Dendritic cell treated with granulocyte-macrophage colony-stimulating factor and Interleukin-4, amounts not matched to agents 40 ng/mL and 50 ng/mL, for 4 days (primary cell): Measurements from ENCODE around the gene C3orf18.

ENCODE experiments used
- H3K27ac Mint-ChIP-seq: one replicate; pipeline ENCODE4 v1.8.0; 2022; ENCODE audit warnings: mild to moderate bottlenecking, mixed read lengths
- H3K27me3 Mint-ChIP-seq: one replicate; pipeline ENCODE4 v1.8.0; 2022; ENCODE audit warnings: mild to moderate bottlenecking, mixed read lengths
- H3K36me3 Mint-ChIP-seq: one replicate; pipeline ENCODE4 v1.8.0; 2022; ENCODE audit warnings: low read depth, mixed read lengths
- H3K4me1 Mint-ChIP-seq: one replicate; pipeline ENCODE4 v1.8.0; 2022; ENCODE audit warnings: low read depth, mixed read lengths
- H3K4me3 Mint-ChIP-seq: one replicate; pipeline ENCODE4 v1.8.0; 2022; ENCODE audit warnings: mild to moderate bottlenecking, moderate library complexity, mixed read lengths
- H3K9me3 Mint-ChIP-seq: one replicate; pipeline ENCODE4 v1.8.0; 2022; ENCODE audit warnings: mixed read lengths
- intact Hi-C: fragments of 100-400 bp; cut with micrococcal nuclease; formaldehyde crosslinking; loops from one replicate; pipeline ENCODE4 v1.15.0; 2022

Gene C3orf18

DNA sequence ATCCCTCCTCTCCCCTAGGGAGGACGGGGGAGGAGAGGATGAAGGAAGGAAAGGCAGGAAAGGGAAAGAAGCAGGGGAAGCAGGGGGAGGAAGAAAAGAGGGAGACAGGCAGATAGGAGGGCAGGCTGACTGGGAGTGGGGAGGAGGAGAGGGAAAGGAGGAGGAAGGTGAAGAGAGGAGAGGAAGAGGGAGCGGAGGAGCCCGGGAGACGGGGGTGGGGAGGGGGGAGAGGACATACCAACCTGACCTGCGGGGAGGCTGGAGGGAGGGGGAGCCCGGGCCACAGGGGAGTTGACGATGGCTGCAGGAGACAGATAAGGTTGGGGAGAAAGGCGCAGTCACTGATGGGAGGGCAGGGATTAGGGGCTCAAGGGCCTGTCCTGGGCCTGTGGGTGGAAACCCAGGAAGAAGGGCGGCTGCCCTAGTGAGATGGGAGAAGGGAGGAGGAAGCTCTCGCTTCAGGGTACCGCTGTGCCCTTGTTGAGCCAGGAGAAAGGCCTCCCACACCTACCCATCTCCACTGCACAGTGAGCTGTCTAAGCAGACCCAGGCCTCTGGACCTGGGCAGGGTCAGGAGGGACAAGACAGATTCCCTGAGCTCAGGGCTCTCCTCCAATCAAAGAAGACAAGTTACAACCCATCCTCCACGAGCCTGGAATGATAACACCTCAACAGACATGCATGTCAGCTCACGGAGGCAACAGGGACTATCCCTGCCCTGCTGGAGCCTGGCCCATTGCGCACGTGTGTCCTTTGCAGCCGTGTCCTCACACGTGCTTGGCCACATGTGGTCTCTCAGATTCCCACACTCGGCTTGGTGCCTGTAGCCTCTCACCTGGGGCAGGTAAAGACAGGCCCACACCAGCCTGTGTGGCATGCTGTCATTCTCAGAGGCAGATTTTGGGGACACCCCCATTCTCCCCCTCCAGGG is 27.9 kb downstream of the C3orf18 start:
- H3K4me3 Mint-ChIP-seq = no peak overlapping the region
- peaks cover 48% of the 10 kb centered on the region for H3K27me3 Mint-ChIP-seq
- no peaks in the 10 kb centered on the region for H3K36me3 Mint-ChIP-seq
- no peak overlapping the region for H3K27ac Mint-ChIP-seq
- H3K4me1 Mint-ChIP-seq = peaks cover 7% of the 10 kb centered on the region
- no peaks in the 10 kb centered on the region for H3K9me3 Mint-ChIP-seq
- intact Hi-C loops = no loop called here

DNA sequence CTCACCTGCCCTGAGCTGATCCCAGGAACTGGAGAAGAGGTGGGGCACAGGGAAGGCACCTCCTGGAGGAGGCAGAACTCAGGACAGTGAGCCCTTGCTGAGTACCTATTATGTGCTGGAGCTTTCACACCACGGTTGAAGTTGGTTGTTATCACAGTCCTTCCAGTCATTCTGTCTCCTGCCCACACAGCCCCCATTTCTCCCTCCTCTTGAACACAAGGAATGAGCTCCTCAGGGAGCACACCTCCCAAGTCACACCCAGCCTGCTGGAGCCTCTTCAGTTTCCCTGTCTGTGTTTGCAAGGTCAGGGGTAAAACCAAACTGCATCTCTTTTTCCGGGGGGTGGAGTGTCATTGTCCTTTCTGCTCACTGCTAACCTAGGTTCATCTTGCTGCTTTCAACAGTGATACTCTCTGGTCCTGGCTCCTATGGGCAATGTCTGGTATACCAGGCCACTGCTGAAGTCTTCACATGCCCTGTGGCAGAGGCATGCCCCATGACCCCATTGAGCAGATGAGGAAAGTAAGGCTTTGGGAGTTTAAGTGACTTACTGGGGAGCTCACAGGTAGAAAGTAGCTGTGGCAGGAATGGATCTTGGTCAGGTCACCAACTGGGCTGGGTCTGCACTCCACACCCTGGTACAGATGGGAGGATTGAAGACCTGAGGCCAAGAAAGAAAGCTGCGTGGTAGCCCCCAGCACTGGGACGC is 30.0 kb downstream of the C3orf18 start:
- Mint-ChIP-seq H3K36me3 (no peaks in the 10 kb centered on the region), H3K9me3 (no peaks in the 10 kb centered on the region), H3K27me3 (peaks cover 63% of the 10 kb centered on the region), H3K4me1 (peaks cover 7% of the 10 kb centered on the region), H3K27ac (no peak overlapping the region), H3K4me3 (no peak overlapping the region)
- intact Hi-C loops = no loop called here

DNA sequence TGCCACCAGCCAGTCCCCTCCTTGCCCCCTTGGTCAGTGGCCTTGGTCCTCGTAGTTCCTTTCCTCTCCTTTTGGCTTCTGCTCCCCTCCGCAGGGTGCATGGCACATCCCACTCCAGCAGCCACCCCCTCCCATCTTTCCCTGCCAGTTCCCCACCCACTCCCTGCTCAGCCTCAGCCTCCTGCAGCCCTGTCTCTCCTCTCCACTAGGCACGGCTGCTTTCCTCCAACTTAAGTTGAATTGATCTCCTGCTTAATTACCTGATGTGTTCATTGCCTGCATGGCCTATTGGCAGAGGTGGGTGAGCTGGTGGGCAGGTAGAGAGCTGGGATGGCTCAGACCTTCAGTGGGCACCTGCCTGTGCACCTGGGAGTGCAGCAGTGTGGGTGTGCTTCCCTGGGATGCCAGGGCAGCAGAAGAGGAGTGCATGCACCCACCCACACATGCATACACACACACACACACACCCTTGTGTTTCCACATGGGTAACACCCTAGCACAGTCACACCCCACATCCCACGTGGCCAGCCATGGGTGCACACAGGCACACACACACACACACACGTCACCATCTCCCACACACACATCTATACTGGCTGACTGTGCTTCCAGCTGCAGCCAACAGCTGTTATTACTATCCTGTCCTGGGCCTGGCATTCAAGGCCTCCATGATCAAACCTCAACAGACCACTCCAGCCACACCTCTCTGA is 30.9 kb downstream of the C3orf18 start:
- Mint-ChIP-seq H3K36me3 (no peaks in the 10 kb centered on the region), H3K4me3 (no peak overlapping the region), H3K27ac (no peak overlapping the region), H3K27me3 (peaks cover 69% of the 10 kb centered on the region), H3K9me3 (no peaks in the 10 kb centered on the region), H3K4me1 (peaks cover 7% of the 10 kb centered on the region)
- intact Hi-C loops = no loop called here

DNA sequence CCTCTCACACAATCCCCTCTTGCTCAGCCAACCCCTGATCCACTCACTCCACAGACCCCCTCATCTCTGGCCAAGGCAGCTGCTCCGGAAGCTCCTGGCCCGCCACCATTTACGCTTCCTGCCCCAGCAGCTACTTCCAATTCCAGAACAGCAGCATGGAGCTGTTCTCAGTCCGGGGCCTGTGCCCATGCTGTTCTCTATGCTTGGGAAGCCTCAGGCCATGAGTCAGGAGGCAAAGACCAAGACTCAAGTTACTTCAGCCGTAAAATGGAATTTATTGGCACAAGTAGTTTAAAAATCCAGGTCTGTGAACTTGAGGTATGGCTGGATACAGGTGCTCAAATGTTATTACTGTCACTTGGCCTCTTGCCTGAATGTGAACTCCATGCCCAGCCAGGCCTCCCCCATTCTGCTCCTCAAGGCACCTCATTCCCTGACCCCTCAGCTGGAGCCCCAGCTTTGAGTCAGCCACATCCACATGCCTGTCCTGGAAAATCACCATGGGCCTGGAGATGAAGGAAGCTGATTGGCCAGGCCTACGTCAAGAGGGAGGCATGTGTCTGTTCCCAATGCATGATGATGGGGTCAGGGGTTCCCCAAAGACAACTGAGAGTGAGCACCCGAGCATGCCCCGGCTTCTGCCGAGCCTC is 32.7 kb downstream of the C3orf18 start:
- intact Hi-C loops = no loop called here
- no peak overlapping the region for H3K4me3 Mint-ChIP-seq
- peaks cover 8% of the 10 kb centered on the region for H3K4me1 Mint-ChIP-seq
- no peak overlapping the region for H3K27ac Mint-ChIP-seq
- no peaks in the 10 kb centered on the region for H3K36me3 Mint-ChIP-seq
- no peaks in the 10 kb centered on the region for H3K9me3 Mint-ChIP-seq
- peaks cover 77% of the 10 kb centered on the region for H3K27me3 Mint-ChIP-seq

DNA sequence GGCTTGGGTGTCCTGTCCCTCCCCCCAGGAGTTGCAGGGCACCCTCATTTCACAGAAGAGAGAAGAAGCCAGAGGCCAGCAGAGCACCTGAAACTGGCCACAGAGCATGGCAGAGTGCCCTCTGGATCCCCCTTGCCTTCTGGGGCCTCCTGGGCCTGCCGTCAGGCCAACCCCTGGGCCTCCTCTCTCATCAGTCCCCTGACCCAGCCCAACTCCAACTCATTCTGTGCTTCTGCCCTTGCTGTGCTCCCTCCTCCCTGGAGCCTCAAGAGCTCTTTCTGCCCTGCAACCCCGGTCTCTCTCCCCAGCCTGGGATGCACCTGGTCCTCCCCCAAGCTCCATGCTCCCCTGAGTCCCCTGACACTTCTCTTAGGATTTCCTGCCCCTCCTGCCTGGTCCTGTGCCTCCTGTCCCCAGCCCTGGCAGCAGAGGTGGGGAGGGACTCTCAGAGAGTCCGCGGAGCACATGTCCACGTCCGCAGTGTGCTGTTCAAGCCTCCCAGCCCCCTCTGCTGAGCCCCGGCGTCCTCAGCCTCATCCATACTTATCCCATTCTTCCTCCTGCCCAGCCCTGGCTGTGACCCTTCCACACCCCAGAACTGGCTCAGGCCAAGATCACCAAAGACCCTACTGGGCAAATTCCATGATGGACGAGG is 33.6 kb downstream of the C3orf18 start:
- no peak overlapping the region for H3K4me3 Mint-ChIP-seq
- no peak overlapping the region for H3K27ac Mint-ChIP-seq
- intact Hi-C loops = no loop called here
- H3K27me3 Mint-ChIP-seq = peaks cover 75% of the 10 kb centered on the region
- H3K4me1 Mint-ChIP-seq = peaks cover 12% of the 10 kb centered on the region
- H3K9me3 Mint-ChIP-seq = no peaks in the 10 kb centered on the region
- H3K36me3 Mint-ChIP-seq = no peaks in the 10 kb centered on the region

DNA sequence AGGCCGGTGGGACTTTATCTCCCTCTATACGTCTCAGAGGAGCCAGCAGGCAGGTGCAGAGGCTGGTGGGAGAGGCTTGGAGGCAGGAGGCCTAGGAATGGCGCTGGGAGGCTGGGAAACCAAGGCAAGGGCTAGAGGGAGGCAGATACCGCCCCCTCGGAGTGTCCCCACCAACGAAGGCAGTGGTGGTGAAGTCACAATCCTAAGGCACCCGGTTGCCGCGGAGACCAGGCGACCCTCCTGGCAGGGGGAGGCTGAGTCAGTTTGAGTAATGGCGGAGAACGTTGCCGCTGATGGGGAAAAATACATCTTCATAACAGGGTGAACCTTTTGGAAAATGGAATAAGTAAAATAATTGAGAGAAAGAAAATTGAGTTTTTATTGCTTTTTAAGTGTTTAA is 34.2 kb downstream of the C3orf18 start:
- Mint-ChIP-seq H3K36me3 (no peaks in the 10 kb centered on the region), H3K4me3 (no peak overlapping the region), H3K27me3 (peaks cover 72% of the 10 kb centered on the region), H3K4me1 (peaks cover 18% of the 10 kb centered on the region), H3K9me3 (no peaks in the 10 kb centered on the region), H3K27ac (no peak overlapping the region)
- intact Hi-C loops = no loop called here

DNA sequence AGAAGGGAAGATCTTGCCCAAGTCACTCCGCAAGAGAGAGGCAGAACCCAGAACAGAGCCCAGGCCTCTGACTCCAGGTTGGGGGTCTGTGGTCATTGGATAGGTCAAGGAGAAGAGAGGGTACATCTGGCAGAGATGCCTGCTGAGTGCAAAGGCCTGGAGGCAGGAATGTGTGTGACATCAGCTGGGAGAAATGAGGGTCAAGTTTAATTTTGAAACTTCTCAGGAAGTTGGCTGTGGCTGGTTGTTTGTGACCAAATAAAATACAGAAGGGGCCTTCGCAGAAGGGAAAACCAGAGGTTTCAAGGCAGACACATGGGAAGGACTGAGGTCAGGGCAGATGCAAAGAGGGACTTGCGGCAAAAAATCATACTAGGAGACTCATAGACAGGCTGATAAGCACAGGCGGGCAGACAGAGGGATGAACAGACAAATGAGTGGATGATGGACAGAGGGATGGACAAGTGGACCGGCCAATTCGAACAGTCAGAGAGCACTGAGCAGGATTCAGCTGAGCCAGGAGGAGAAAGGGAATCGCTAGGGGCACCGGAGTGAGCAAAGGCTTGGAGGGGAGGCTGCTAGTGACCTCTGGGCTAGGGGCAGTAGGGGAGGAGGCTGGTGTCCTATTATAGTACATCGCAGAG is 35.4 kb downstream of the C3orf18 start:
- H3K4me1 Mint-ChIP-seq = peaks cover 17% of the 10 kb centered on the region
- H3K36me3 Mint-ChIP-seq = no peaks in the 10 kb centered on the region
- intact Hi-C loops = no loop called here
- no peak overlapping the region for H3K4me3 Mint-ChIP-seq
- H3K27ac Mint-ChIP-seq = no peak overlapping the region
- H3K27me3 Mint-ChIP-seq = peaks cover 75% of the 10 kb centered on the region
- H3K9me3 Mint-ChIP-seq = no peaks in the 10 kb centered on the region

DNA sequence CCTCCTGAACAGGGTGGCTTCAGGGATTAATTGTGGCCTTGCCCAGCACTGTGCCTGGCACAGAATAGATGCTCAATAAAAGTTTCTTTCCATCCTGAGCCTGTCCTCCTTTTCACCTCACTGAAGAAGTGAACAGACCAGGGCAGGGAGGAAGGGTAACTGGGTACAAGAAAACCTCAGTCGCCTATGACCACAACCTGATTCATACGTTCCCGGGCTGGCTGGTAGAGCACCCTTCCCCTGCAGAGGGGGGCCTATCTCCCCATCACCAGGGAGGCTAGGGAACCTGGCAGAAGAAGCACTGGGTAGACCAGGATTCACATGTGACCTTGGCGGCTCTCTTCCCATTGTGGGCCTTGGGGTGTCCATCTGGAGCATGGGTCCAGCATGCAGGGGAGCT is 36.3 kb downstream of the C3orf18 start:
- peaks cover 18% of the 10 kb centered on the region for H3K4me1 Mint-ChIP-seq
- no peak overlapping the region for H3K27ac Mint-ChIP-seq
- H3K4me3 Mint-ChIP-seq = no peak overlapping the region
- H3K36me3 Mint-ChIP-seq = no peaks in the 10 kb centered on the region
- intact Hi-C loops = no loop called here
- peaks cover 65% of the 10 kb centered on the region for H3K27me3 Mint-ChIP-seq
- H3K9me3 Mint-ChIP-seq = no peaks in the 10 kb centered on the region

DNA sequence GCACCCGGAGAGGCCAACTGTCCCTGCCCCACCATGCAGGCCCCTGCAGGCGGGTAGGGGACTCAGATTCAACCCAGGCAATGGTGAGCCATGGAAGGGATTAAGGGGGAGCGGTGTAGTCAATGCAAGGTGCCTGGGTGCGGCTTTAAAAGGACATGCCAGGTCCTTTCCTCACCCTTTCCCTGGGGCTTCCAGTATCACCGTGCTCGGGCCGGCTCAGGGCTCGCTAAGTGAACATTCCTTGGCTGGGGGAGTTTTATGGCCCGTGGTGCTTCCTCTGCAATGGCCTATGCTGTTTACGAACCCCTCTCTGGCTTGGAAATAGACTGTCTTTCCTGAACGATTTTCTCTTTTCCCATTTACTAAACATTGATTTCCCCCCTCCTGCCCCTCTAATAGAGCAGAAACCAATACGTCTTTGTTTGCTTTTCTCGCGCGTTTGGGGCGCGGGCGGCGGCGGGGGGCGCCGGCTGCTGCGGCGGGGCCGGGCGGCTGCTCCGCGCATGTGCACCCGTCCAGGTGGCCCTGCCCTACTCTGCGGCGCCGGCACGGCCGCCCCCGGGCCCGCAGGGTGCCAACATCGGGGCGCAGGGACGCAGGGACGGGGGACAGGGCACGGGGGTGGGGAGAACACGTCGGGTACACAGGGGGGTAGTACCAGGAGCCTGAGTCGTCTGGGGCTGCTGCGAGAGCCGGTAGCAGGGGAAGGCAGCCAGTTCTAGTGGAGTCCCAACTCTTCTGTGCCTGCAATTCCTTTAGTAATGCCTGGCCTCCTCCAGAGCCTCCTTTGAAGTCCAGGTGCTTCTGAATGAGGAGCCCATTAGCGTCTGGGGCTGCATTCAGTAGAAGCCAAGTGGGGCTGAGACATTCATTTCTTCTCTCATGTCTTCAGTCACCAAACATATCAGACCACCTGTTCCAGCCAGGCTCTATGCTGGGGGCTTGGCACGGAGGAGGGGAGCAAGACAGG is 37.3 kb downstream of the C3orf18 start:
- no peaks in the 10 kb centered on the region for H3K9me3 Mint-ChIP-seq
- H3K27me3 Mint-ChIP-seq = peaks cover 60% of the 10 kb centered on the region
- H3K4me1 Mint-ChIP-seq = peaks cover 25% of the 10 kb centered on the region
- no peak overlapping the region for H3K4me3 Mint-ChIP-seq
- H3K27ac Mint-ChIP-seq = no peak overlapping the region
- H3K36me3 Mint-ChIP-seq = no peaks in the 10 kb centered on the region
- intact Hi-C loops = no loop called here

DNA sequence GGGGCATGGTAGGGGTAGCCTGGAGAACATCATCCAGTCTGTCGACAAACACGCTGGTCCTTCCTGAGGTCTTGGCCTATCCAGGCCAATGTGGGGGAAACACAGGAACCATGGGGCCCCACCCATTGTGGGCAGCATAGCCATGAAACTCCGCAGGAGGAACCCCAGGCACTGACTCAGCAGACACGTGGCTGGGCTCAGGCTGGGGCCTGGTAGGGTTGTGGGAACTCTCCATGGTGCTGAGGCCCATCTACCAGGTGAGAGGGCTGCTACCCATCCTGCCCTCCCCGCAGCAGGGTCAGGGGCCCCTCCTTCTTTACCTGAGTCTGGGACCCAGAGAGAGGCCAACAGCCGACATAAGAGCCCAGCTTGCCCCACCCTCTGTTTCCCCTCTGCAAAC is 41.6 kb downstream of the C3orf18 start:
- no peaks in the 10 kb centered on the region for H3K36me3 Mint-ChIP-seq
- H3K4me3 Mint-ChIP-seq = no peak overlapping the region

DNA sequence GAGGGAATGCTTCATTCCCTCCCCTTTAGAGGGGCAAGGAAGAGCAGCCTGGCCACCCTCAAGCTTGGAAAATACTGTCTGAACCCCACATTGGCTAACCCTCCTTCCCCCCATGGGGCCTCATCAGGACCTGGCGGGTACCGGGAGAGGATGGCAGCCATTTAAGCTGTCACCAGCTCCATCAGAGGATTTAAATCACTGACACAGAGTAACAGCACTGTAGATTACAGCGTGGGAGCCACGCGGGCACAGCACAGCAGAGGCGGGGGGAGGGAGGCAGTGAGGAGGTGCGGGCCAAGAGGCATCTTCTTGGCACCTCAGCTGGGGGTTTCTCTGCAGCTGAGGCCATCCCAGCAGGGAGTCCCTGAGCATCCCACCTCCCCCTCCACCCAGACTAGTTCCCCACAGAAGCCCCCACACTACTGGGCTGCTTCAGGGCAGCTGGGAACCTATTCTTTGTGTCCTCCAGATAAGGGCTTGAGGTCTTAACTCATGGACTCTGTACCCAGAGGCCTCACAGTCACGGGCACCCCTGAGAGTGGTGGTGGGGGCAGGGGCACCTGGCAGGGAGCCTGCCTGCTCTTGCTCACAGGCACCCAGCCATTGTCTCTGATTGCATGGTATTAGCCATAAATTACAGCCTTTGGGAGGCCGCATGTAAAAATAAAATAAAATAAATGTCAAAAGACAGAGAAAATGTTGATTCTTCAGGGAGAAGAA is 42.2 kb downstream of the C3orf18 start:
- intact Hi-C loops = no loop called here
- Mint-ChIP-seq H3K27ac (peak overlapping the region; percentile 64), H3K9me3 (no peaks in the 10 kb centered on the region), H3K36me3 (no peaks in the 10 kb centered on the region), H3K4me3 (no peak overlapping the region), H3K4me1 (peaks cover 68% of the 10 kb centered on the region), H3K27me3 (peaks cover 33% of the 10 kb centered on the region)

More for the DNA sequence above, 41.6 kb downstream of the C3orf18 start:
- peaks cover 33% of the 10 kb centered on the region for H3K27me3 Mint-ChIP-seq
- H3K27ac Mint-ChIP-seq = peak overlapping the region; percentile 64
- peaks cover 63% of the 10 kb centered on the region for H3K4me1 Mint-ChIP-seq
- H3K9me3 Mint-ChIP-seq = no peaks in the 10 kb centered on the region
- intact Hi-C loops = no loop called here

DNA sequence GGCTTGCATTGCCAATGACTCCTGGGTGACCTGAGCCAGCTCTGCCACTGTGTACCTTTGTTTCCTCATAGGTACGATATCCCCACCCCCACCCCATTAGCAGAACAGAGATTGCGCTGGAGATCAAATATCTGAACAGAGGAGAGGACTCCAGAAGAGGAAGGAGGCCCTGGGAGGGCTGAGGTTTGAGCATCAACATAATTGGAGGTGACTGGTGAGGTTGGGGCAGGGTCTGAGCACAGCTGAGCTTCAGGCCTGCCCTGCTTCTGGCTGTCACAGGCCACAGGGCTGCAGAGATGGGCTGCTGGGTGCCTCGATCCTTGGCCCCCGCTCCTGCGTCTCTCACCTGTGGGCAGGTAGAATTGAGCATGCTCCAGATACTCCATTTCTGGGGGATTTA is 42.8 kb downstream of the C3orf18 start:
- H3K9me3 Mint-ChIP-seq = no peaks in the 10 kb centered on the region
- H3K4me3 Mint-ChIP-seq = no peak overlapping the region
- H3K27ac Mint-ChIP-seq = no peak overlapping the region
- H3K4me1 Mint-ChIP-seq = peaks cover 67% of the 10 kb centered on the region
- peaks cover 28% of the 10 kb centered on the region for H3K27me3 Mint-ChIP-seq
- intact Hi-C loops = no loop called here
- no peaks in the 10 kb centered on the region for H3K36me3 Mint-ChIP-seq
